ENCODE results near the gene PRKAA1. TPM values are rescaled to one million over a fixed set of nuclear protein-coding genes. Genes with fewer than 3 reads are reported as not detected.
A peak's percentile ranks its signal among the peaks of the same experiment; 100 is the strongest.

PRKAA1 gene
- total and polyA plus RNA-seq, 2 of the 13 experiments (the other 11 are each of a cell fraction or from before 2014, with no cell fraction given): 36.6 to 58.0 TPM

GRCh38 chr5:40797273-40798011 lies 732 bp downstream of the PRKAA1 start (continued):
- TF ChIP-seq POGK (CRISPR knock-in tag; conservative IDR thresholded peaks at IDR 0.05) (peak; percentile 72; the same call in 1 of the 2 replicates), ZNF33A (CRISPR knock-in tag; IDR thresholded peaks at IDR 0.05; ENCODE audit: borderline replicate concordance) (no peak), CHD2 (IDR thresholded peaks at IDR 0.05; ENCODE audit: low read depth, low read length) (no peak), ZNF451 (CRISPR knock-in tag; IDR thresholded peaks at IDR 0.05) (no peak), MYC (CRISPR knock-in tag; IDR thresholded peaks at IDR 0.05; ENCODE audit: borderline replicate concordance) (no peak), IKZF4 (CRISPR knock-in tag; IDR thresholded peaks at IDR 0.05; ENCODE audit: borderline replicate concordance, low read depth, not compliant biosample characterization) (no peak), ZNF205 (CRISPR knock-in tag; IDR thresholded peaks at IDR 0.05) (no peak), SRSF4 (IDR thresholded peaks at IDR 0.05; ENCODE audit: low read depth, low read length, poor library complexity, severe bottlenecking) (no peak), ZFP90 (CRISPR knock-in tag; IDR thresholded peaks at IDR 0.05; ENCODE audit: borderline replicate concordance) (no peak), PRDM10 (CRISPR knock-in tag; IDR thresholded peaks at IDR 0.05; ENCODE audit: low read depth) (no peak), HDAC2 (CRISPR knock-in tag; IDR thresholded peaks at IDR 0.05) (no peak), EHMT2 (IDR thresholded peaks at IDR 0.05; ENCODE audit: borderline replicate concordance, low read depth, low read length) (no peak), ZNF33B (CRISPR knock-in tag; IDR thresholded peaks at IDR 0.05) (no peak), XBP1 (CRISPR knock-in tag; IDR thresholded peaks at IDR 0.05) (no peak), ATF6 (CRISPR knock-in tag; conservative IDR thresholded peaks at IDR 0.05) (no peak), ZNF138 (CRISPR knock-in tag; IDR thresholded peaks at IDR 0.05; ENCODE audit: low read depth) (no peak), CCAR2 (optimal IDR thresholded peaks at IDR 0.05; ENCODE audit: low read depth, low read length) (no peak), TEF (CRISPR knock-in tag; IDR thresholded peaks at IDR 0.05) (no peak), ZNF550 (CRISPR knock-in tag; IDR thresholded peaks at IDR 0.05; ENCODE audit: borderline replicate concordance) (no peak), ZNF124 (CRISPR knock-in tag; IDR thresholded peaks at IDR 0.05) (no peak)

All from HepG2 (cell line).